BE2C (cell line): ENCODE measurements around the gene FMNL2.
"Not testable (repeated sequence)": the region's sequence is repeated elsewhere in the genome, so short reads cannot be mapped to it uniquely, and the experiment has no call there.

Experiments
- DNase-seq: peaks from one replicate; pipeline ENCODE4 v3.0.0-alpha.2; 2020
- H3K27me3 ChIP-seq: fragments of 250-450 bp; sonication (Bioruptor Pico); 2 replicates; pipeline ENCODE4 v1.5.1; 2020; ENCODE audit warnings: mild to moderate bottlenecking
- H3K36me3 ChIP-seq: fragments of 250-450 bp; sonication (Bioruptor Pico); 2 replicates; pipeline ENCODE4 v1.5.1; 2020; ENCODE audit warnings: mild to moderate bottlenecking
- H3K4me1 ChIP-seq: fragments of 250-450 bp; sonication (Bioruptor Pico); 2 replicates; pipeline ENCODE4 v1.5.1; 2020
- H3K4me3 ChIP-seq: 2 replicates; pipeline ENCODE4 v1.5.1; 2011; ENCODE audit warnings: low read depth, low read length
- H3K9me3 ChIP-seq: fragments of 250-450 bp; sonication (Bioruptor Pico); 2 replicates; pipeline ENCODE4 v1.5.1; 2020
- CTCF ChIP-seq: IDR thresholded peaks from 2 replicates; pipeline ENCODE4 v1.5.1; 2012; ENCODE audit warnings: mild to moderate bottlenecking, low read depth, low read length

The FMNL2 gene

DNA sequence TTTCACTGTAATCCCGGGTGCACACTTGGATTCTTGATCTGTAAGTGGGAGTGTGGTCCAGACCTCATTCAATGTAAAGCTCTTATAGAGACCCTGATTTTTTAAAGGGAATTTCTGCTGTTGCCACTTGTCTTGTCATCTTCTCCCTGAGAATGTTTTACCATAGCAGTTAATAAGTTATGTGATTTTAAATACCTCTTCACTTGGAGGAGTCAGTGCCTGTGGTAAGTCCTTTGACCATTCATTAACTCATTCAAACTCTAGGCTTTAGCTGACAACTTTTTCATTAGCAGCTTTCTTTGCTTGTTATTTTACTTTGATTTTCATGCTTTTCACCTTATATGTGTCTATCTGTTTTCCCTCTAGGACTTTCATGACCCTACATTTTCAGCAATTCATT lies 51.3 kb downstream of the FMNL2 start:
- DNase-seq, result no peak
- no peaks in the 10 kb centered on the region for H3K36me3 ChIP-seq
- no peak for TF ChIP-seq CTCF
- no peaks in the 10 kb centered on the region for H3K9me3 ChIP-seq
- H3K4me1 ChIP-seq, result peaks cover 5% of the 10 kb centered on the region
- H3K27me3 ChIP-seq, result no peaks in the 10 kb centered on the region
- no peak overlapping the region for H3K4me3 ChIP-seq

GRCh38 chr2:152387041-152387440 lies 52.1 kb downstream of the FMNL2 start:
- H3K36me3 ChIP-seq, result no peaks in the 10 kb centered on the region
- no peaks in the 10 kb centered on the region for H3K9me3 ChIP-seq
- TF ChIP-seq CTCF, result no peak
- DNase-seq, result peak; percentile 33
- no peak overlapping the region for H3K4me3 ChIP-seq
- peaks cover 5% of the 10 kb centered on the region for H3K4me1 ChIP-seq
- no peaks in the 10 kb centered on the region for H3K27me3 ChIP-seq

GRCh38 chr2:152388269-152388668 lies 53.3 kb downstream of the FMNL2 start:
- not testable (repeated sequence) for H3K4me3 ChIP-seq, H3K36me3 ChIP-seq, H3K27me3 ChIP-seq, DNase-seq, H3K9me3 ChIP-seq, H3K4me1 ChIP-seq

DNA sequence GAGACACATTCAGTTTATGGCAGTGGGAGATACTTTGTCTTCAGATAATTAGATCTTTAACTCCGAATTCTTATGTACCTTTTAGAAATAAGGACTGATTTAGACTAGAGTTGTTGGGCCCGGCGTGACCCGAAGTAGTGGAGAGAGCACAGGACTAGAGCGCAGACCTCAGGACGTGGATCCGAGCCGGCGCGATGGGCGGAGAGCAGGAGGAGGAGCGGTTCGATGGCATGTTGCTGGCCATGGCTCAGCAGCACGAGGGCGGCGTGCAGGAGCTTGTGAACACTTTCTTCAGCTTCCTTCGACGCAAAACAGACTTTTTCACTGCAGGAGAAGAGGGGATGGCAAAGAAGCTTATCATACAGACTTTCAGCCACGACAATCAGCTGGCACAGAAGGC lies 54.5 kb downstream of the FMNL2 start:
- Histone ChIP-seq H3K4me1 (peaks cover 5% of the 10 kb centered on the region), H3K36me3 (no peaks in the 10 kb centered on the region), H3K9me3 (no peaks in the 10 kb centered on the region), H3K27me3 (no peaks in the 10 kb centered on the region), H3K4me3 (no peak overlapping the region)
- DNase-seq, result no peak
- no peak for TF ChIP-seq CTCF

- no peak for DNase-seq
- H3K9me3 ChIP-seq, result no peaks in the 10 kb centered on the region
- H3K27me3 ChIP-seq, result no peaks in the 10 kb centered on the region
- H3K4me1 ChIP-seq, result peaks cover 5% of the 10 kb centered on the region
- no peak overlapping the region for H3K4me3 ChIP-seq
- TF ChIP-seq CTCF, result no peak
- no peaks in the 10 kb centered on the region for H3K36me3 ChIP-seq
Measured at GRCh38 chr2:152390837-152391236, 55.9 kb downstream of the FMNL2 start.

DNA sequence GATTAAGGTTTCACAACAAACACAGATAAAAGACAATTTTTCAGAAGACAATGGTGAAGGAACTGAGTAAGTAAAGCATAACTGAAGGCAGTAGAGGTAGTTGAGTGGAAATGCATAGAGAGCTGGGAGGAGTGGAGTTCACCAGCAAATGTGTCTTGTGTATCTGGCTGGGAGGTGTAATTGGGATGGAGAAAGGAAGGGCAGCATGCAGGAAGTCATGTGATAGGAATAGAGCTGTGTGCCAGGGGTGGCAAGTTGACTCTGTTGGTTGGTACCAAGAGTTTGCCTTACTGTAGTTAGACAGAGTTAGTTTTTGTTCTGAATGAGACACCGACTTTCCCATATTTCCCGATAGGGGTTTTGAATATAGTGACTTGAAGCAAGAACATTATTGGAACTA lies 56.3 kb downstream of the FMNL2 start:
- peaks cover 5% of the 10 kb centered on the region for H3K4me1 ChIP-seq
- H3K9me3 ChIP-seq, result no peaks in the 10 kb centered on the region
- no peak for DNase-seq
- no peaks in the 10 kb centered on the region for H3K27me3 ChIP-seq
- TF ChIP-seq CTCF, result no peak
- H3K36me3 ChIP-seq, result no peaks in the 10 kb centered on the region
- H3K4me3 ChIP-seq, result no peak overlapping the region

GRCh38 chr2:152393377-152393776 lies 58.4 kb downstream of the FMNL2 start:
- Histone ChIP-seq H3K4me3 (no peak overlapping the region), H3K4me1 (no peaks in the 10 kb centered on the region), H3K9me3 (no peaks in the 10 kb centered on the region), H3K27me3 (no peaks in the 10 kb centered on the region), H3K36me3 (no peaks in the 10 kb centered on the region)
- no peak for TF ChIP-seq CTCF
- DNase-seq, result no peak
